MM.1S (cell line): ENCODE results near the gene MPDZ.

ENCODE experiments used
- DNase-seq: peaks from one replicate; pipeline ENCODE4 v3.0.0-alpha.2; 2015
- H2AFZ ChIP-seq: fragments of 300-600 bp; sonication (generic); 2 replicates; pipeline ENCODE4 v1.6.0; 2016; ENCODE audit warnings: antibody characterized with exemption, low read length
- H3F3A ChIP-seq: fragments of 300-600 bp; sonication (generic); 2 replicates; pipeline ENCODE4 v1.6.1; 2016; ENCODE audit warnings: mild to moderate bottlenecking, antibody characterized with exemption, low read length, moderate library complexity, mixed read lengths; ENCODE audit not compliant: insufficient read depth
- H3K27ac ChIP-seq: fragments of 300-600 bp; sonication (generic); 2 replicates; pipeline ENCODE4 v1.5.1; 2016; ENCODE audit warnings: mild to moderate bottlenecking, low read length
- H3K27me3 ChIP-seq: fragments of 300-600 bp; sonication (generic); replicated peaks from 2 replicates; pipeline ENCODE4 v1.6.0; 2016; ENCODE audit warnings: low read length; ENCODE audit not compliant: insufficient read depth
- H3K36me3 ChIP-seq: fragments of 300-600 bp; sonication (generic); replicated peaks from 2 replicates; pipeline ENCODE4 v1.6.1; 2016; ENCODE audit warnings: mild to moderate bottlenecking, low read length, mixed read lengths; ENCODE audit not compliant: insufficient read depth
- H3K4me1 ChIP-seq: fragments of 300-600 bp; sonication (generic); 2 replicates; pipeline ENCODE4 v1.6.1; 2016; ENCODE audit warnings: low read length, mixed read lengths
- H3K4me2 ChIP-seq: fragments of 300-600 bp; sonication (generic); 2 replicates; pipeline ENCODE4 v1.6.0; 2016; ENCODE audit warnings: low read depth, low read length
- H3K4me3 ChIP-seq: fragments of 300-600 bp; sonication (generic); 2 replicates; pipeline ENCODE4 v1.5.1; 2016; ENCODE audit warnings: low read length, mixed read lengths
- H3K79me2 ChIP-seq: fragments of 300-600 bp; sonication (generic); 2 replicates; pipeline ENCODE4 v1.6.1; 2016; ENCODE audit warnings: mixed run types, low read length, mixed read lengths
- H3K9ac ChIP-seq: fragments of 300-600 bp; sonication (generic); 2 replicates; pipeline ENCODE4 v1.6.1; 2016; ENCODE audit warnings: low read length, mixed read lengths
- H3K9me2 ChIP-seq: fragments of 300-600 bp; sonication (generic); replicated peaks from 2 replicates; pipeline ENCODE4 v1.6.1; 2016; ENCODE audit warnings: mild to moderate bottlenecking, low read length, mixed read lengths; ENCODE audit not compliant: insufficient read depth
- H3K9me3 ChIP-seq: fragments of 300-600 bp; sonication (generic); replicated peaks from 2 replicates; pipeline ENCODE4 v1.6.1; 2016; ENCODE audit warnings: mild to moderate bottlenecking, low read length, mixed read lengths; ENCODE audit not compliant: insufficient read depth
- H4K20me1 ChIP-seq: fragments of 300-600 bp; sonication (generic); 2 replicates; pipeline ENCODE4 v1.6.1; 2016; ENCODE audit warnings: mild to moderate bottlenecking, low read length, moderate library complexity, mixed read lengths; ENCODE audit not compliant: insufficient read depth
- CTCF ChIP-seq: fragments of 300-600 bp; sonication (generic); IDR thresholded peaks from 2 replicates; pipeline ENCODE4 v1.5.1; 2016; ENCODE audit warnings: antibody characterized with exemption, low read length, mixed read lengths
- EZH2 ChIP-seq: fragments of 300-600 bp; sonication (generic); optimal IDR thresholded peaks from 2 replicates; pipeline ENCODE3; 2017; ENCODE audit warnings: low read depth, mild to moderate bottlenecking, antibody characterized with exemption, low read length, mixed read lengths
- EZH2phosphoT487 ChIP-seq: fragments of 300-600 bp; sonication (generic); IDR thresholded peaks from 2 replicates; pipeline ENCODE4 v1.6.1; 2018; ENCODE audit warnings: antibody characterized with exemption, low read length

Gene MPDZ

GRCh38 chr9:13174906-13175639, 104.4 kb downstream of the MPDZ start:
- H3K4me2 ChIP-seq, result no peak overlapping the region
- no peaks in the 10 kb centered on the region for H3K36me3 ChIP-seq
- H3K9ac ChIP-seq, result no peak overlapping the region
- no peak overlapping the region for H3K4me3 ChIP-seq
- H3K4me1 ChIP-seq, result no peaks in the 10 kb centered on the region
- no peak for DNase-seq
- H3F3A ChIP-seq, result no peaks in the 10 kb centered on the region
- no peaks in the 10 kb centered on the region for H4K20me1 ChIP-seq
- H3K79me2 ChIP-seq, result no peaks in the 10 kb centered on the region
- H3K9me2 ChIP-seq, result no peaks in the 10 kb centered on the region
- no peaks in the 10 kb centered on the region for H3K9me3 ChIP-seq
- H2AFZ ChIP-seq, result no peak overlapping the region
- TF ChIP-seq CTCF (no peak), EZH2 (no peak), EZH2phosphoT487 (no peak)
- H3K27ac ChIP-seq, result no peak overlapping the region
- H3K27me3 ChIP-seq, result no peaks in the 10 kb centered on the region

- no peak overlapping the region for H3K4me2 ChIP-seq
- no peaks in the 10 kb centered on the region for H3K4me1 ChIP-seq
- H3K36me3 ChIP-seq, result no peaks in the 10 kb centered on the region
- no peaks in the 10 kb centered on the region for H3F3A ChIP-seq
- H3K9me2 ChIP-seq, result no peaks in the 10 kb centered on the region
- no peak overlapping the region for H3K4me3 ChIP-seq
- H3K27me3 ChIP-seq, result no peaks in the 10 kb centered on the region
- H3K27ac ChIP-seq, result no peak overlapping the region
- H2AFZ ChIP-seq, result no peak overlapping the region
- no peak overlapping the region for H3K9ac ChIP-seq
- TF ChIP-seq EZH2, result no peak
- TF ChIP-seq CTCF, result no peak
- TF ChIP-seq EZH2phosphoT487, result no peak
- no peaks in the 10 kb centered on the region for H3K79me2 ChIP-seq
- no peak for DNase-seq
- no peaks in the 10 kb centered on the region for H4K20me1 ChIP-seq
- no peaks in the 10 kb centered on the region for H3K9me3 ChIP-seq
Observed at GRCh38 chr9:13173553-13173952, 105.9 kb downstream of the MPDZ start.

GRCh38 chr9:13171261-13171660, 108.2 kb downstream of the MPDZ start:
- TF ChIP-seq EZH2phosphoT487, result no peak
- no peak for TF ChIP-seq EZH2
- no peak for TF ChIP-seq CTCF
- H3K79me2 ChIP-seq, result no peaks in the 10 kb centered on the region
- no peaks in the 10 kb centered on the region for H3K9me3 ChIP-seq
- H3K4me1 ChIP-seq, result no peaks in the 10 kb centered on the region
- no peaks in the 10 kb centered on the region for H3K27me3 ChIP-seq
- no peaks in the 10 kb centered on the region for H4K20me1 ChIP-seq
- no peak overlapping the region for H3K9ac ChIP-seq
- DNase-seq, result no peak
- no peaks in the 10 kb centered on the region for H3K36me3 ChIP-seq
- H3K4me3 ChIP-seq, result no peak overlapping the region
- no peaks in the 10 kb centered on the region for H3F3A ChIP-seq
- no peak overlapping the region for H3K27ac ChIP-seq
- H3K4me2 ChIP-seq, result no peak overlapping the region
- H2AFZ ChIP-seq, result no peak overlapping the region
- H3K9me2 ChIP-seq, result no peaks in the 10 kb centered on the region
